HG03558 (cell line): ENCODE data around the gene SF3B4.
A peak's percentile ranks its signal among the peaks of the same experiment; 100 is the strongest.
"Not testable (repeated sequence)": the region's sequence is repeated elsewhere in the genome, so short reads cannot be mapped to it uniquely, and the experiment has no call there.

Experiments used
- ATAC-seq: cut with Tn5 transposase; IDR thresholded peaks from one replicate; pipeline ENCODE4 v1.9.1; 2021; ENCODE audit warnings: moderate number of reproducible peaks; ENCODE audit not compliant: unreplicated experiment; ENCODE audit errors: extremely low read depth

The SF3B4 gene

GRCh38 chr1:149927563-149928400 lies at the start of gene SF3B4:
TSS of gene SF3B4 (minus strand) at chr1:149927803. CDS start at chr1:149927759, 44 bp downstream.
- peak; percentile 79 for ATAC-seq

- no peak for ATAC-seq
Observed at GRCh38 chr1:149977345-149977744, 49.7 kb upstream of the SF3B4 start.

- ATAC-seq, result no peak
Observed at GRCh38 chr1:149972547-149972946, 44.9 kb upstream of the SF3B4 start.

GRCh38 chr1:149967646-149968045 lies 40.0 kb upstream of the SF3B4 start:
- ATAC-seq, result no peak

- no peak for ATAC-seq
Observed at GRCh38 chr1:149967041-149967440, 39.4 kb upstream of the SF3B4 start.

GRCh38 chr1:149966405-149966804 lies 38.8 kb upstream of the SF3B4 start:
- no peak for ATAC-seq

GRCh38 chr1:149965440-149965839 lies 37.8 kb upstream of the SF3B4 start:
- ATAC-seq, result no peak

- no peak for ATAC-seq
Observed at GRCh38 chr1:149963358-149963757, 35.8 kb upstream of the SF3B4 start.

GRCh38 chr1:149962736-149963135 lies 35.1 kb upstream of the SF3B4 start:
- no peak for ATAC-seq

GRCh38 chr1:149962039-149962647 lies 34.5 kb upstream of the SF3B4 start:
- no peak for ATAC-seq

- not testable (repeated sequence) for ATAC-seq
Observed at GRCh38 chr1:149957548-149957947, 29.9 kb upstream of the SF3B4 start.

- no peak for ATAC-seq
Observed at GRCh38 chr1:149949911-149950310, 22.3 kb upstream of the SF3B4 start.

GRCh38 chr1:149945206-149945605 lies 17.6 kb upstream of the SF3B4 start:
- no peak for ATAC-seq

- no peak for ATAC-seq
Observed at GRCh38 chr1:149942885-149943284, 15.3 kb upstream of the SF3B4 start.

GRCh38 chr1:149942207-149942606 lies 14.6 kb upstream of the SF3B4 start:
- no peak for ATAC-seq

GRCh38 chr1:149940427-149940826 lies 12.8 kb upstream of the SF3B4 start:
- ATAC-seq, result no peak

- not testable (repeated sequence) for ATAC-seq
Observed at GRCh38 chr1:149938668-149939003, 11.0 kb upstream of the SF3B4 start.

- no peak for ATAC-seq
Observed at GRCh38 chr1:149937759-149938158, 10.2 kb upstream of the SF3B4 start.

GRCh38 chr1:149936992-149937705 lies 9.5 kb upstream of the SF3B4 start:
- no peak for ATAC-seq

- ATAC-seq, result no peak
Observed at GRCh38 chr1:149936170-149936991, 8.8 kb upstream of the SF3B4 start, which contains the start of gene MTMR11. TSS of gene MTMR11 (minus strand) at chr1:149936879. CDS start at chr1:149936647, 232 bp downstream.
